ENCODE measurements around the gene CSRNP3.

DNA sequence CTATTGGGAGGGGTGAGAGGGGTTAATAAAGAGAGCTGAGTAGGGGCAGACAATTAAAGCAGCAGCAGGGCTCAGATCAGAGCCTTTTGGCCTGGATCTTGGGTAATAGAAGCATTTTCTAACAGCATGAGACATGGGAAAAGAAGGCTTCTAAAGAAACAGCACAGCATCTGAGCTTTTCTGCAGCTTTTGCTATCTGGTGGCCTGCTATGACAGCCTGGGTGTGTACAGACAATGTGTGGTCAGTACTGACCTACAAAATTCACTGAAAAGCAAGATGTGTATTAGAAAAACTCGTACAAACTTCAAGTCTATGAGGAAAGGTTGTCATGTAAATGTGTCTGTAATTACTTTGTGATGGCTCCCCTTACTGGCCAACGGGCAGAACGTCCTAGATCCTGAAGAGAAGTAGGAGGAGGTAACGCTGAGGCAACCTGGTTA is 229.0 kb downstream of the CSRNP3 start:
- TF ChIP-seq ZNF121 (tag by site-specific recombination; IDR thresholded peaks at IDR 0.05): no peak
- TF ChIP-seq ZNF449 (tag by site-specific recombination; IDR thresholded peaks at IDR 0.05): no peak
- no peak for TF ChIP-seq ZNF629 (tag by site-specific recombination; IDR thresholded peaks at IDR 0.05)
- no peak for TF ChIP-seq ZNF324 (tag by site-specific recombination; IDR thresholded peaks at IDR 0.05)
- no peak for TF ChIP-seq ZBTB48 (tag by site-specific recombination; IDR thresholded peaks at IDR 0.05)
- no peak for TF ChIP-seq REST (tag by site-specific recombination; IDR thresholded peaks at IDR 0.05)
- no peak for TF ChIP-seq ZNF510 (tag by site-specific recombination; IDR thresholded peaks at IDR 0.05; ENCODE audit: insufficient replicate concordance)
- TF ChIP-seq, protein P1, sequence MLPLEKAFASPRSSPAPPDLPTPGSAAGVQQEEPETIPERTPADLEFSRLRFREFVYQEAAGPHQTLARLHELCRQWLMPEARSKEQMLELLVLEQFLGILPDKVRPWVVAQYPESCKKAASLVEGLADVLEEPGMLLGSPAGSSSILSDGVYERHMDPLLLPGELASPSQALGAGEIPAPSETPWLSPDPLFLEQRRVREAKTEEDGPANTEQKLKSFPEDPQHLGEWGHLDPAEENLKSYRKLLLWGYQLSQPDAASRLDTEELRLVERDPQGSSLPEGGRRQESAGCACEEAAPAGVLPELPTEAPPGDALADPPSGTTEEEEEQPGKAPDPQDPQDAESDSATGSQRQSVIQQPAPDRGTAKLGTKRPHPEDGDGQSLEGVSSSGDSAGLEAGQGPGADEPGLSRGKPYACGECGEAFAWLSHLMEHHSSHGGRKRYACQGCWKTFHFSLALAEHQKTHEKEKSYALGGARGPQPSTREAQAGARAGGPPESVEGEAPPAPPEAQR (tag by site-specific recombination; IDR thresholded peaks at IDR 0.05): no peak
- peak; percentile 5; the same call in 1 of the 2 replicates for TF ChIP-seq CTCF (tag by site-specific recombination; IDR thresholded peaks at IDR 0.05)
- TF ChIP-seq ZSCAN30 (tag by site-specific recombination; IDR thresholded peaks at IDR 0.05): no peak
- TF ChIP-seq MEIS1 (CRISPR knock-in tag; IDR thresholded peaks at IDR 0.05; ENCODE audit: borderline replicate concordance): no peak
